T-helper 1 cell (primary cell): ENCODE measurements around the gene MAD1L1.

Experiments
- DNase-seq, 5 donors: peaks; one replicate each; pipeline ENCODE4 v3.0.0-alpha.2; 2012 to 2020

The MAD1L1 gene

GRCh38 chr7:1804310-1804709 is 428.4 kb downstream of the MAD1L1 start:
- DNase-seq, result no peak

- DNase-seq, result no peak
Measured at GRCh38 chr7:1802899-1803298, 429.8 kb downstream of the MAD1L1 start.

GRCh38 chr7:1800902-1801301 is 431.8 kb downstream of the MAD1L1 start:
- DNase-seq, result no peak

- no peak for DNase-seq
Measured at GRCh38 chr7:1798191-1798590, 434.6 kb downstream of the MAD1L1 start.

GRCh38 chr7:1794888-1795542 is 437.7 kb downstream of the MAD1L1 start:
- DNase-seq, result no peak

GRCh38 chr7:1787681-1788235 is 445.0 kb downstream of the MAD1L1 start:
- no peak for DNase-seq

- no peak for DNase-seq
Measured at GRCh38 chr7:1787241-1787640, 445.5 kb downstream of the MAD1L1 start.

GRCh38 chr7:1785839-1786238 is 446.9 kb downstream of the MAD1L1 start:
- DNase-seq, result no peak

GRCh38 chr7:1781369-1781768 is 451.4 kb downstream of the MAD1L1 start:
- DNase-seq, result no peak

GRCh38 chr7:1779445-1779844 is 453.3 kb downstream of the MAD1L1 start:
- DNase-seq, result no peak

- no peak for DNase-seq
Measured at GRCh38 chr7:1777122-1777521, 455.6 kb downstream of the MAD1L1 start.

- DNase-seq, result no peak
Measured at GRCh38 chr7:1775389-1775788, 457.4 kb downstream of the MAD1L1 start.

GRCh38 chr7:1770331-1770730 is 462.4 kb downstream of the MAD1L1 start:
- DNase-seq, result no peak

- no peak for DNase-seq
Measured at GRCh38 chr7:1769286-1770200, 463.2 kb downstream of the MAD1L1 start.

- no peak for DNase-seq
Measured at GRCh38 chr7:1768832-1769231, 463.9 kb downstream of the MAD1L1 start.

GRCh38 chr7:1767524-1767923 is 465.2 kb downstream of the MAD1L1 start:
- DNase-seq, result no peak
